Activated CD8-positive, alpha-beta memory T cell treated with anti-CD3 and anti-CD28 coated beads for 36 hours (primary cell): Measurements from ENCODE around the gene HOXC10. TPM values are rescaled to one million over a fixed set of nuclear protein-coding genes. Genes with fewer than 3 reads are reported as not detected.

ENCODE experiments used
- CTCF ChIA-PET: fragments of 350-600 bp; sonication (Branson Sonifier 250); formaldehyde crosslinking; loops from one replicate; lab custom pipeline; 2021; ENCODE audit warnings: antibody characterized with exemption; lab: Charles Lee
- POLR2A ChIA-PET: fragments of 350-600 bp; sonication (Branson Sonifier 250); formaldehyde crosslinking; loops from one replicate; lab custom pipeline; 2021; ENCODE audit warnings: antibody characterized with exemption; lab: Charles Lee
- total RNA-seq, 2 experiments: library from RNA; stranded (reverse); gene quantifications; one replicate each; pipeline ENCODE4 v1.2.3, GENCODE V29; 2021

The HOXC10 gene
- total RNA-seq, 2 experiments from 2014 or later = not detected

GRCh38 chr12:54017027-54017788, 32.3 kb downstream of the HOXC10 start:
- ChIA-PET POLR2A (interaction anchor here (0.7 to 1.0 kb wide), 3 partner anchors 15 to 517 kb away, joined by 3 to 4 read pairs (median 3); partner anchors contain the start of gene TARBP2), CTCF (interaction anchor here (0.9 to 3.1 kb wide), 7 partner anchors 11 to 197 kb away, joined by 3 to 21 read pairs (median 4); no protein-coding TSS in a partner anchor)

DNA sequence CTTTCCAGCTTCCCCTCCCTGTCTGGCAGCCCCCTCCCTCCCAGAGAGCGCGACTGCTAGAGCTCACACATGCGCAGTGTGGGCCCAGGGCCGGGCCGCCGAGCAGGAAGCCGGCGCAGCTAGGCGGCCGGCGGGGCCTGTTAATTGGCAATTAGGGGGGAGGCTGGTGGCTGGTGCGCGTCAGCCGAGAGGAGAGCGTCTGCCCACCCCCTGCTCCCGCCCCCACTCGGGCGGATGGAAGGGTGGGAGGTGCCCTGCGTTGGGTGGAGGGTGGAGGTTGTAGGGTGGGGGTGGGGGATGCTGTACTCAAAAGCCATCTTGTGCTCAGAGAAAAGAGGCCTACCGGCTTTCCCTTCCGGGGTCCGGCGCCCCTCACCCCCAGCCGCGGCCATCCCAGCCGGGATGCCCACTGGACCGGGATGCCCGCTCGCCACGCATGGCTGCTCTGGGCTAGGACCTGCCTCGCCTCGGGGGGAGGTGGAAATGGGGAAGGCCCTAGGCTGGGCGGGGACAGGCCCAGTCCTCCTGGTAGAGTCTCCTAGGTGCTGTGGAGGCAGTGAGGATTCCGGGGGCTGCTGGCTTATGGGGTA, 33.0 kb downstream of the HOXC10 start:
- CTCF ChIA-PET = interaction anchor here (0.6 to 3.1 kb wide), 8 partner anchors 9 to 319 kb away, joined by 3 to 21 read pairs (median 4); no protein-coding TSS in a partner anchor
- POLR2A ChIA-PET = interaction anchor here (0.7 to 1.0 kb wide), 3 partner anchors 14 to 517 kb away, joined by 3 to 4 read pairs (median 3); partner anchors contain the start of gene TARBP2

DNA sequence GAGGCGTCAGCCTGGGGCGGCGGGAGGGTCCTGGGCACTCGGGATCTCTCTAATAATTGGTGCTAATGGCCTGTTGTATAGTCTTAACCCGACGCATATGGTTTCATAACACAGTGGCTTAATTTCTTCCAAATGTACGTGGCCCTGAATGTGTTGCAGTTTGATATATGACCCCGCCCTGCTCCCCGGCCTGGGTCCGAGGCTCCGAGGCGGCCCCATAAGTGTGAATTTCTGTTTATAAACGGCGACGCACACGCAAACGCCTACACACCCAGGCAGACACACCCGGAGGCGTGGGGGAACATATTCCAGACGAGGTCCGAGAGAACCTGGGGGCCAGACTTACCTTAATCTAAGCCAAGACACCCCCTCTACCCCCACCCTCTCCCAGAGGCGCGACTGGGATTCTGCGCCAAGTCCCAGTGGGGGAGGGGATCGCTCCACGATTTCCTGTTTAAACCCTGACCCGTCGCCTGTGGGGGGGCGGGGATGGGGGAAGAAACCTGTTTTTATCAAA, 33.6 kb downstream of the HOXC10 start:
- ChIA-PET CTCF (interaction anchor here (0.6 kb wide), 1 partner anchor 9 kb away, joined by 3 read pairs; no protein-coding TSS in a partner anchor), POLR2A (no interaction called here)

- ChIA-PET POLR2A (no interaction called here), CTCF (no interaction called here)
Observed at GRCh38 chr12:54019091-54019811, 34.3 kb downstream of the HOXC10 start.

DNA sequence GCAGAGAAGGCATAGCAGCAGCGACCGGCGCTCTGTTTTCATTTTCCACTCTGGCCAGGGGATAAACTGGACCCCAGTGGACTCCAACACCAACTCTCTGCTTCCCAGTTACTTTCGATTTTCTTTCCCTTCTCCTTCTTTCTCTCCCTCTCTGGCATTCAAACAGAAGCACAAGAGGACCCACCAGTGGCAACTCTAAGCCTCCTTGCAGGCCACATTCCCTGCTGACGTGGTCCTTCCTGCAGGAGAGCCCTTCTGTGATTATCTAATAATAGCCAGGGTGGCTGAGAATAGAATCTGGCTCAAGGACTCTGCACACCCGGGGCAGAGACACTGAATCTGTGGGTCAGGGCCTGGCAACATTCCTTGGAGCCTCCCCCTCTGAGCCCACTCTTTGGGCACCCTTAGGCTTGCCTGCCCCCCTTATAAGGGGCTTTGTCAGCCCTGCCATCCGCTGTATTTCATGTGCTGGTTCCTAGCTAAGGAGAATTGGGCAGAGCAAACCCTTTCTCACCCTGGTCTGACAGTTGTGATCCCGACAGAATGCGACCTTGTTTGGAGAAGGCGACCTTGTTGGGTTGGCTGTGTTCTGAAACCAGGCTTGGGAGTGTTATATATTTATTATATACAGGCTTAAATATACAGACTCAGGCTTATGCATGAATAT, 35.1 kb downstream of the HOXC10 start:
- CTCF ChIA-PET = no interaction called here
- POLR2A ChIA-PET = no interaction called here

GRCh38 chr12:54020591-54021405, 35.9 kb downstream of the HOXC10 start:
- ChIA-PET CTCF (interaction anchor here (1.3 to 4.0 kb wide), 4 partner anchors 11 to 194 kb away, joined by 3 to 20 read pairs (median 5); partner anchors contain the start of gene HOXC5), POLR2A (no interaction called here)

- POLR2A ChIA-PET = no interaction called here
- CTCF ChIA-PET = interaction anchor here (0.9 to 4.0 kb wide), 5 partner anchors 11 to 193 kb away, joined by 3 to 20 read pairs (median 4); partner anchors contain the start of genes HOXC5 and SMUG1
Observed at GRCh38 chr12:54021432-54022013, 36.6 kb downstream of the HOXC10 start.

GRCh38 chr12:54022960-54023884, 38.3 kb downstream of the HOXC10 start:
- POLR2A ChIA-PET = interaction anchor here (0.6 kb wide), 1 partner anchor 36 kb away, joined by 3 read pairs; no protein-coding TSS in a partner anchor
- CTCF ChIA-PET = interaction anchor here (0.8 to 4.0 kb wide), 3 partner anchors 9 to 169 kb away, joined by 3 to 20 read pairs (median 18); partner anchors contain the start of gene HOXC5

GRCh38 chr12:54024127-54024526, 39.2 kb downstream of the HOXC10 start:
- POLR2A ChIA-PET = no interaction called here
- CTCF ChIA-PET = interaction anchor here (0.8 to 4.0 kb wide), 4 partner anchors 8 to 177 kb away, joined by 3 to 20 read pairs (median 10); partner anchors contain the start of gene HOXC5

- ChIA-PET CTCF (interaction anchor here (1.0 to 4.0 kb wide), 4 partner anchors 7 to 192 kb away, joined by 3 to 20 read pairs (median 10); partner anchors contain the start of gene HOXC5), POLR2A (no interaction called here)
Observed at GRCh38 chr12:54024581-54025305, 39.8 kb downstream of the HOXC10 start.

DNA sequence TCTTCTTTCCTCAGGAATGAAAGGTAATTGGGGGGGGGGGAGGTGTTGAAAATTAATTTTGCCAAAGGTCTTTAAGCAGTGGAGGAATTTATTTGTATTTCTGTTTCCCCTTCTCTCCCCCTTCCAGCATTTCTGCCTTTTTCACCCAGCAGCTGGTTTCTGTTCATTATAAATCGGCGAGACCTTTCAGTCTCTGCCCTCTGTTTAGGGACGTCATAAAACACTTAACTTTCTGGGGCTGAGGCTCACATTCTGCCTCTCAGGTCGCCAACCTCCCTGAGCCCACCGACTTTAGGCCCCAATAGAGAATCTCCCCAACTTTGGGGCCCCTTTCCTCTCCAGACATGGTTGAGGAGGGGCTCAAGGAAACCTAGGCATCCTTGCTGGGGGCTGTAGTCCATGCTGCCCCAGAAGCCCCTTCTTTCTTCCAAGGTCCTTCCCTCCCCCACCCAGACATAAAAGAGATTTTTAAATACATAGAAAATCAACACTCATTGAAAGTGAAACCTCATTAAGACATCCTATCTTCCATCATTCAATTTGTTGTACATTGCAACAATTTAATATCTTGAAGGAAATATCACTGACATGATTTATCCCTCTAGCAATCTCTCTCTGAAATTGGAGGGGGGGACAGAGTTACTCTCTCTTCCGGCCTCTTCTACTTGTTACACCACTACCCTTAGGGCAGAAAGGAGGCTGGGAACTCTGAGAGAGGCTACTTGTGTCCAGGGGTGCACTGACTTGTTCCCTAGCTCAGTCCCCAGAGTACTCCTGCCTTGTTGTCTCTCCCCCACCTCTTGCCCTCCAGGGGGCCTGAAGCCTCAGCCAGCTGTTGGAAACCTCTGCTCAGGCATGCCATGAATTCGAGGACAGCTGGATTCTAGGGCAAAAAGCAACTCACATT, 40.8 kb downstream of the HOXC10 start:
- ChIA-PET CTCF (interaction anchor here (0.9 to 2.9 kb wide), 4 partner anchors 10 to 191 kb away, joined by 3 to 18 read pairs (median 3); no protein-coding TSS in a partner anchor), POLR2A (no interaction called here)

DNA sequence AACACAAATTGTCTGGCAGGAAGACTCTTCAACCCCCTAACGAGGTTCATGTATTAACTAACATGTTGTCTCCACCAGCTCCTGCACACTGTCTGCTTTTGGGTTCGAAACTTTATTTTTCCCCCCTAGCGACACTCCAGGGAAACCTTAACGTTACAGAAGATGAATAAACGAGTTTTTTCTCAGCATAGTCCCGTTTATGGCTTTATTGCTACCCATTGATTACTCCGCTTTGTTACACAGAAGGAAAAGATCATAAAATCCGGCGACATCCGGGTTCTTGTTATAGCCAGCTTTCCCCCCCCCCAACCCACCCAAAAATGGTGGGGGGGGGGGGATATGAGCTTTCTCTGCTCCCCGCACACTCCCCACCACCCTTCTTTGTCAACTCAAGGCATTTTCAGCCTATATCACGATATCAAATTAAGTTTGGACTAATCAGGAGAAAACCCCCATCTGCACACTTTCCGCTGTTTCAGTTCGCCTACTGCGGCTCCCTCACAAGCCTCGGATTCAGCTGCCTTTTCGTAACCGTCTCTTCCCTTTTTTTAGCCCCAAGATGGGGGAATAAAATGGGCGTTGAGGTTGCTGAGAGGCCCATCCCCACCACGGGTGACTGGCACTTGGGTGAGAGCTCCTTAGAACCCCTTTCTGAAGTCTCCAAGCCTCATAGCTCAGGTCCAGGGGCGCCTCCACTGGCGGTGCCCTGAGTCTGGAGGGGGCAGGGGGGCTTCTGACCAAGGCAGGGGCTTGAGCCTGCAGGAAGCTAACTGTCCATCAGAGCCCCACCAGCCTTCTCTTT, 41.9 kb downstream of the HOXC10 start:
- ChIA-PET CTCF (interaction anchor here (0.9 to 1.6 kb wide), 5 partner anchors 11 to 188 kb away, joined by 3 to 6 read pairs (median 3); no protein-coding TSS in a partner anchor), POLR2A (no interaction called here)

DNA sequence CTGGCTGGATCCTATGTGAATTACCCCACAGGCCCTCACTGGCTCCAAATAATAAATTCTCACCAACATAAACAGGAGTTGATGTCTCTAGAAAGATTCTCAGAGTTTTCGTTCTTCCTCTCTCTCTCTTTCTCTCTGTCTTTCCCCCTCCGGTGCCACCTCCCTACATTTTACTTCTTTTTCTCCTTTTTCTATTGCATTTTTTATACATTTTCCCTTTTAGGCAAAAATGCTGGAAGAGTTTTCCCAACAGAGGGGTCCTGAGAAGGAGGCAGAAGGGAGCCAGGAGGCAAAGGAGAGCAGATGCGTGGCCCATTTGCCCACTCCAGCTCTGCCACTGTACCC, 42.5 kb downstream of the HOXC10 start:
- ChIA-PET CTCF (interaction anchor here (1.0 to 1.6 kb wide), 3 partner anchors 165 to 187 kb away, joined by 3 to 6 read pairs (median 5); no protein-coding TSS in a partner anchor), POLR2A (no interaction called here)
